H1 (cell line): ENCODE measurements around the gene CHN2.

Experiments used
- CREB1 ChIP-seq: IDR thresholded peaks from 2 replicates; pipeline ENCODE4 v1.6.1; 2012; ENCODE audit warnings: inconsistent platforms
- CTCF ChIP-seq, 3 experiments: IDR thresholded peaks; 1 replicate in 2 of 3; 2 replicates in 1 of 3; pipeline versions ENCODE4 v1.5.1 to v1.6.1; 2011; ENCODE audit warnings: low read length in 3 of 3, mild to moderate bottlenecking in 3 of 3, inconsistent platforms in 2 of 3, low read depth in 1 of 3, moderate library complexity in 1 of 3; ENCODE audit not compliant: insufficient read depth in 1 of 3; ENCODE audit errors: control extremely low read depth in 1 of 3
- NRF1 ChIP-seq: IDR thresholded peaks from 2 replicates; pipeline ENCODE4 v1.6.1; 2011; ENCODE audit warnings: mild to moderate bottlenecking, low read depth, low read length, improper control_type of control experiment
- POLR2AphosphoS5 ChIP-seq: IDR thresholded peaks from 2 replicates; pipeline ENCODE4 v1.6.1; 2011; ENCODE audit warnings: low read depth, low read length
- RXRA ChIP-seq: IDR thresholded peaks from 2 replicates; pipeline ENCODE4 v1.6.1; 2011; ENCODE audit warnings: low read depth, mild to moderate bottlenecking, low read length, moderate library complexity; ENCODE audit not compliant: insufficient read depth
- SUZ12 ChIP-seq: fragments of 200-600 bp; sonication (generic); IDR thresholded peaks from 2 replicates; pipeline ENCODE4 v1.6.1; 2012; ENCODE audit warnings: mild to moderate bottlenecking, inconsistent platforms, low read length, moderate library complexity, mixed read lengths
- TCF12 ChIP-seq: IDR thresholded peaks from 2 replicates; pipeline ENCODE4 v1.6.1; 2011; ENCODE audit warnings: low read depth, mild to moderate bottlenecking, low read length
- TF ChIP-seq, protein P1 (sequence below): IDR thresholded peaks from 2 replicates; pipeline ENCODE4 v1.6.1; 2012; ENCODE audit warnings: low read length, inconsistent platforms

- TF ChIP-seq SUZ12, result no peak
- no peak for TF ChIP-seq CTCF (IDR thresholded peaks at IDR 0.05; ENCODE audit: control extremely low read depth in 1 of 3, insufficient read depth in 1 of 3, low read depth in 1 of 3, low read length in 3 of 3)
- TF ChIP-seq, protein P1, sequence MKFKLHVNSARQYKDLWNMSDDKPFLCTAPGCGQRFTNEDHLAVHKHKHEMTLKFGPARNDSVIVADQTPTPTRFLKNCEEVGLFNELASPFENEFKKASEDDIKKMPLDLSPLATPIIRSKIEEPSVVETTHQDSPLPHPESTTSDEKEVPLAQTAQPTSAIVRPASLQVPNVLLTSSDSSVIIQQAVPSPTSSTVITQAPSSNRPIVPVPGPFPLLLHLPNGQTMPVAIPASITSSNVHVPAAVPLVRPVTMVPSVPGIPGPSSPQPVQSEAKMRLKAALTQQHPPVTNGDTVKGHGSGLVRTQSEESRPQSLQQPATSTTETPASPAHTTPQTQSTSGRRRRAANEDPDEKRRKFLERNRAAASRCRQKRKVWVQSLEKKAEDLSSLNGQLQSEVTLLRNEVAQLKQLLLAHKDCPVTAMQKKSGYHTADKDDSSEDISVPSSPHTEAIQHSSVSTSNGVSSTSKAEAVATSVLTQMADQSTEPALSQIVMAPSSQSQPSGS, result no peak
- TF ChIP-seq NRF1, result no peak
- no peak for TF ChIP-seq TCF12
- no peak for TF ChIP-seq CREB1
- no peak for TF ChIP-seq POLR2AphosphoS5
- no peak for TF ChIP-seq RXRA
Measured at GRCh38 chr7:29416276-29416937, 221.8 kb downstream of the CHN2 start.
